HCT116 (cell line): Measurements from ENCODE around the gene PCDHGA4.

Experiments used
- CEBPB ChIP-seq: IDR thresholded peaks from 2 replicates; pipeline ENCODE4 v1.6.1; 2012; ENCODE audit warnings: low read depth
- JUND ChIP-seq: IDR thresholded peaks from 2 replicates; pipeline ENCODE4 v1.6.1; 2012
- POLR2A ChIP-seq: IDR thresholded peaks from 2 replicates; pipeline ENCODE4 v1.7.0; 2011; ENCODE audit warnings: borderline replicate concordance; ENCODE audit not compliant: insufficient read depth, insufficient read length; ENCODE audit errors: extremely low read depth
- SIN3A ChIP-seq: IDR thresholded peaks from 2 replicates; pipeline ENCODE4 v1.6.1; 2012; ENCODE audit warnings: low read depth
- SRF ChIP-seq: IDR thresholded peaks from 2 replicates; pipeline ENCODE4 v1.6.1; 2012; ENCODE audit warnings: low read depth
- ZFX ChIP-seq: fragments of 450-650 bp; IDR thresholded peaks from 2 replicates; pipeline ENCODE4 v1.6.1; 2017
- TF ChIP-seq, protein P1 (sequence below), 3 experiments: fragments of 200-600 bp in 1 of 3; sonication (generic) in 1 of 3; IDR thresholded peaks in 2 of 3; conservative IDR thresholded peaks in 1 of 3; 2 replicates each; pipeline ENCODE4 v1.5.1; 2012 to 2017; ENCODE audit warnings: low read depth in 2 of 3, low read length in 2 of 3, antibody characterized with exemption in 1 of 3, borderline replicate concordance in 1 of 3, control low read depth in 1 of 3, mild to moderate bottlenecking in 1 of 3, mixed read lengths in 1 of 3, mixed run types in 1 of 3, moderate library complexity in 1 of 3; ENCODE audit not compliant: insufficient read depth in 1 of 3
- TF ChIP-seq, protein P2 (sequence below): IDR thresholded peaks from 2 replicates; pipeline ENCODE4 v1.6.1; 2012; ENCODE audit warnings: low read depth

DNA sequence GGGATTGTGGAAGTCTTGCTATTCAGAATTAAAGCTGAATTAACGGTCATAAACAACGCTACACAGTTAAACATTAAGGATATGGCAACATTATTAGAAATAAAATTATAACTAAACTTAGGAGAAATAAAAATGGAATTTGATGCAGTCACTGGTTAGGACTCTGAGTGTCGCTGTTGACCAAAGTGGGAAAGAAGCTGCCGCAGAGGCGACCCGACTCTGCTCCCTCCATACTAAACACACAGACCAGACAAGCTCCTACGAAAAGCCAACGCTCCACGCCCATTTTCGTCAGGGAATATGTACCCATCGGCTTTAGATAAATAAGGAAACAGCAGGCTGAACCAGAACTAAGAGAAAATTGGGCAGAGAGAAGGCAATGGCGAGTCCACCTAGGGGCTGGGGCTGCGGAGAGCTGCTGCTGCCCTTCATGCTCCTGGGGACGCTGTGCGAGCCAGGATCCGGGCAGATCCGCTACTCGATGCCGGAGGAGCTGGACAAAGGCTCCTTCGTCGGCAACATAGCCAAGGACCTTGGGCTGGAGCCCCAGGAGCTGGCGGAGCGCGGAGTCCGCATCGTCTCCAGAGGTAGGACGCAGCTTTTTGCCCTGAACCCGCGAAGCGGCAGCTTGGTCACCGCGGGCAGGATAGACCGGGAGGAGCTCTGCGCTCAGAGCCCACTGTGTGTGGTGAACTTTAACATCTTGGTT lies 9.3 kb downstream of the PCDHGA4 start, which contains the start of gene PCDHGA5:
- TF ChIP-seq, protein P1, sequence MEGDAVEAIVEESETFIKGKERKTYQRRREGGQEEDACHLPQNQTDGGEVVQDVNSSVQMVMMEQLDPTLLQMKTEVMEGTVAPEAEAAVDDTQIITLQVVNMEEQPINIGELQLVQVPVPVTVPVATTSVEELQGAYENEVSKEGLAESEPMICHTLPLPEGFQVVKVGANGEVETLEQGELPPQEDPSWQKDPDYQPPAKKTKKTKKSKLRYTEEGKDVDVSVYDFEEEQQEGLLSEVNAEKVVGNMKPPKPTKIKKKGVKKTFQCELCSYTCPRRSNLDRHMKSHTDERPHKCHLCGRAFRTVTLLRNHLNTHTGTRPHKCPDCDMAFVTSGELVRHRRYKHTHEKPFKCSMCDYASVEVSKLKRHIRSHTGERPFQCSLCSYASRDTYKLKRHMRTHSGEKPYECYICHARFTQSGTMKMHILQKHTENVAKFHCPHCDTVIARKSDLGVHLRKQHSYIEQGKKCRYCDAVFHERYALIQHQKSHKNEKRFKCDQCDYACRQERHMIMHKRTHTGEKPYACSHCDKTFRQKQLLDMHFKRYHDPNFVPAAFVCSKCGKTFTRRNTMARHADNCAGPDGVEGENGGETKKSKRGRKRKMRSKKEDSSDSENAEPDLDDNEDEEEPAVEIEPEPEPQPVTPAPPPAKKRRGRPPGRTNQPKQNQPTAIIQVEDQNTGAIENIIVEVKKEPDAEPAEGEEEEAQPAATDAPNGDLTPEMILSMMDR (IDR thresholded peaks at IDR 0.05 in 2 of 3, conservative IDR thresholded peaks at IDR 0.05 in 1 of 3; ENCODE audit: borderline replicate concordance in 1 of 3, insufficient read depth in 1 of 3, low read depth in 2 of 3, low read length in 2 of 3): no peak
- TF ChIP-seq CEBPB: no peak
- TF ChIP-seq POLR2A: no peak
- TF ChIP-seq, protein P2, sequence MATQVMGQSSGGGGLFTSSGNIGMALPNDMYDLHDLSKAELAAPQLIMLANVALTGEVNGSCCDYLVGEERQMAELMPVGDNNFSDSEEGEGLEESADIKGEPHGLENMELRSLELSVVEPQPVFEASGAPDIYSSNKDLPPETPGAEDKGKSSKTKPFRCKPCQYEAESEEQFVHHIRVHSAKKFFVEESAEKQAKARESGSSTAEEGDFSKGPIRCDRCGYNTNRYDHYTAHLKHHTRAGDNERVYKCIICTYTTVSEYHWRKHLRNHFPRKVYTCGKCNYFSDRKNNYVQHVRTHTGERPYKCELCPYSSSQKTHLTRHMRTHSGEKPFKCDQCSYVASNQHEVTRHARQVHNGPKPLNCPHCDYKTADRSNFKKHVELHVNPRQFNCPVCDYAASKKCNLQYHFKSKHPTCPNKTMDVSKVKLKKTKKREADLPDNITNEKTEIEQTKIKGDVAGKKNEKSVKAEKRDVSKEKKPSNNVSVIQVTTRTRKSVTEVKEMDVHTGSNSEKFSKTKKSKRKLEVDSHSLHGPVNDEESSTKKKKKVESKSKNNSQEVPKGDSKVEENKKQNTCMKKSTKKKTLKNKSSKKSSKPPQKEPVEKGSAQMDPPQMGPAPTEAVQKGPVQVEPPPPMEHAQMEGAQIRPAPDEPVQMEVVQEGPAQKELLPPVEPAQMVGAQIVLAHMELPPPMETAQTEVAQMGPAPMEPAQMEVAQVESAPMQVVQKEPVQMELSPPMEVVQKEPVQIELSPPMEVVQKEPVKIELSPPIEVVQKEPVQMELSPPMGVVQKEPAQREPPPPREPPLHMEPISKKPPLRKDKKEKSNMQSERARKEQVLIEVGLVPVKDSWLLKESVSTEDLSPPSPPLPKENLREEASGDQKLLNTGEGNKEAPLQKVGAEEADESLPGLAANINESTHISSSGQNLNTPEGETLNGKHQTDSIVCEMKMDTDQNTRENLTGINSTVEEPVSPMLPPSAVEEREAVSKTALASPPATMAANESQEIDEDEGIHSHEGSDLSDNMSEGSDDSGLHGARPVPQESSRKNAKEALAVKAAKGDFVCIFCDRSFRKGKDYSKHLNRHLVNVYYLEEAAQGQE: no peak
- no peak for TF ChIP-seq SRF
- TF ChIP-seq SIN3A: no peak
- no peak for TF ChIP-seq ZFX
- no peak for TF ChIP-seq JUND
